ENCODE results near the gene TFG. TPM values are rescaled to one million over a fixed set of nuclear protein-coding genes. Genes with fewer than 3 reads are reported as not detected.

The TFG gene
- total and polyA plus RNA-seq, 9 of the 15 experiments (the other 6 are each of a cell fraction or from before 2014, with no cell fraction given), result 31.8 to 143 (median 57.8) TPM

DNA sequence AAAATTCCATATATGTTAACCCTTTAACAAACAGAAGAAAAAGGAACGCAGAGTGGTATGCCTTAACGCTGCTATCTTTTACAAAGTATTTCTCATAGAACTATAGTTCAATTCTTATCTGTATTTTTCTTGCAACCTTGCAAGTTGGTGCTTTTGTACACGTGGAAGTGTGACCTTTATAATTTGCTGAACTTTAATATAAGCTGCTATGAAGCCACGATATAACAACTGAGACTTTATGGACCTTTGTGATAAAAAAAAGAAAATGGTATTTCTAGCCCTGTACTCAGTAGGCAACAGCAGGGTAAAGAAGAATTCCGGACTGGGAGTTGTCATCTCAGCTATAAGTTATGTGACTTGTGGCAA is 6.3 kb upstream of the TFG start:
- intact Hi-C loops (cut with micrococcal nuclease), result loop anchor here (10.0 kb wide), 1 partner anchor 298 kb away; the partner anchor contains the start of genes LNP1 and TOMM70
- FAIRE-seq, result peak; percentile 32

More for the DNA sequence above, 6.3 kb upstream of the TFG start:
- in situ Hi-C loops (cut with MboI), result no loop called here
- Histone ChIP-seq H3K9me3 (replicated peaks; ENCODE audit: control insufficient read depth, insufficient read depth, low read depth, low read length) (peaks cover 2% of the 10 kb centered on the region; the same call in 1 of the 2 replicates), H3K36me3 (ENCODE audit: control insufficient read depth, insufficient read depth, low read length) (no peaks in the 10 kb centered on the region), H3K27ac (ENCODE audit: extremely low read depth, low read depth, low read length) (peak overlapping the region; percentile 66; the same call in 1 of the 3 replicates), H3K4me1 (replicated peaks in 1 of 2; ENCODE audit: control insufficient read depth in 2 of 2, insufficient read depth in 2 of 2, low read length in 2 of 2) (peaks cover 0 to 13% of the 10 kb centered on the region in 2 experiments; a peak in 2 of 5 replicates), H3K79me2 (ENCODE audit: control insufficient read depth, insufficient read depth, low read length) (no peaks in the 10 kb centered on the region), H3K27me3 (ENCODE audit: control insufficient read depth in 2 of 2, insufficient read depth in 2 of 2, low read length in 2 of 2) (no peaks in the 10 kb centered on the region), H3K9me1 (ENCODE audit: control insufficient read depth, insufficient read depth, low read length) (no peaks in the 10 kb centered on the region), H4K20me1 (replicated peaks; ENCODE audit: control insufficient read depth, insufficient read depth, low read length) (no peaks in the 10 kb centered on the region), H3K4me3 (no peak overlapping the region), H3K9ac (ENCODE audit: insufficient read depth in 1 of 2, low read depth in 2 of 2, low read length in 2 of 2) (no peak overlapping the region), H2AFZ (ENCODE audit: low read depth, low read length) (peak overlapping the region; percentile 84), H3K4me2 (ENCODE audit: insufficient read depth, low read length) (no peak overlapping the region)
- ChIA-PET POLR2A (no interaction called here), CTCF (ENCODE audit: low intra/inter-chr PET ratio) (no interaction called here)
- BruUV-seq (replicated peaks), result no TSS peak
- no peak for DNase-seq (ENCODE audit: extremely low read depth in 1 of 4, low spot score in 3 of 4)
- TF ChIP-seq MAFG (tag; conservative IDR thresholded peaks at IDR 0.05) (0 out of 2 replicates have a peak, but pooled peaks have one; percentile 3), MBD1 (CRISPR knock-in tag; IDR thresholded peaks at IDR 0.05) (no peak), MCM7 (IDR thresholded peaks at IDR 0.05) (no peak)
- 31% methylated on average over 4 of the region's 5 CpGs for WGBS (ENCODE audit: insufficient coverage, low coverage, missing lambda C conversion rate)
- no peak; the same call in 2 of the 3 replicates for ATAC-seq
